Activated CD4-positive, alpha-beta T cell treated with anti-CD3 and anti-CD28 coated beads, Interleukin-2, amount 10 ng/mL, durations not matched to agents 7 days and 5 days (primary cell): ENCODE data around the gene MANEAL. TPM values are rescaled to one million over a fixed set of nuclear protein-coding genes. Genes with fewer than 3 reads are reported as not detected.
A peak's percentile ranks its signal among the peaks of the same experiment; 100 is the strongest.

Experiments used
- CTCF ChIA-PET: fragments of 350-600 bp; sonication (Branson Sonifier 250); formaldehyde crosslinking; loops from one replicate; lab custom pipeline; 2021; ENCODE audit warnings: antibody characterized with exemption; lab: Charles Lee
- POLR2A ChIA-PET: fragments of 350-600 bp; sonication (Branson Sonifier 250); formaldehyde crosslinking; loops from one replicate; lab custom pipeline; 2021; ENCODE audit warnings: antibody characterized with exemption; lab: Charles Lee
- DNase-seq: peaks from one replicate; pipeline ENCODE4 v3.0.0-alpha.2; 2020
- H3K27ac Mint-ChIP-seq: one replicate; pipeline ENCODE4 v1.8.0; 2021; ENCODE audit warnings: mild to moderate bottlenecking, moderate library complexity, mixed read lengths
- H3K27me3 Mint-ChIP-seq: one replicate; pipeline ENCODE4 v1.8.0; 2021; ENCODE audit warnings: mixed read lengths
- H3K36me3 Mint-ChIP-seq: one replicate; pipeline ENCODE4 v1.8.0; 2021; ENCODE audit warnings: low read depth, mixed read lengths
- H3K4me1 Mint-ChIP-seq: one replicate; pipeline ENCODE4 v1.8.0; 2021; ENCODE audit warnings: mixed read lengths
- H3K4me3 Mint-ChIP-seq: one replicate; pipeline ENCODE4 v1.8.0; 2021; ENCODE audit warnings: mild to moderate bottlenecking, moderate library complexity, mixed read lengths
- H3K9me3 Mint-ChIP-seq: one replicate; pipeline ENCODE4 v1.8.0; 2021; ENCODE audit warnings: mixed read lengths
- total RNA-seq, 2 experiments: library from RNA; stranded (reverse); gene quantifications; one replicate each; pipeline ENCODE4 v1.2.3, GENCODE V29; 2021

MANEAL gene
- total RNA-seq, 2 experiments from 2014 or later, result 1.3 to 1.5 TPM

GRCh38 chr1:37844536-37844935 lies 50.9 kb downstream of the MANEAL start:
- Mint-ChIP-seq H3K9me3 (no peaks in the 10 kb centered on the region), H3K27ac (no peak overlapping the region), H3K27me3 (no peaks in the 10 kb centered on the region), H3K4me3 (no peak overlapping the region), H3K36me3 (peaks cover 40% of the 10 kb centered on the region), H3K4me1 (peaks cover 35% of the 10 kb centered on the region)
- CTCF ChIA-PET, result interaction anchor here (1.1 to 1.3 kb wide), 2 partner anchors 15 to 22 kb away, joined by 3 to 4 read pairs; partner anchors contain the start of gene MTF1
- POLR2A ChIA-PET, result no interaction called here
- no peak for DNase-seq

DNA sequence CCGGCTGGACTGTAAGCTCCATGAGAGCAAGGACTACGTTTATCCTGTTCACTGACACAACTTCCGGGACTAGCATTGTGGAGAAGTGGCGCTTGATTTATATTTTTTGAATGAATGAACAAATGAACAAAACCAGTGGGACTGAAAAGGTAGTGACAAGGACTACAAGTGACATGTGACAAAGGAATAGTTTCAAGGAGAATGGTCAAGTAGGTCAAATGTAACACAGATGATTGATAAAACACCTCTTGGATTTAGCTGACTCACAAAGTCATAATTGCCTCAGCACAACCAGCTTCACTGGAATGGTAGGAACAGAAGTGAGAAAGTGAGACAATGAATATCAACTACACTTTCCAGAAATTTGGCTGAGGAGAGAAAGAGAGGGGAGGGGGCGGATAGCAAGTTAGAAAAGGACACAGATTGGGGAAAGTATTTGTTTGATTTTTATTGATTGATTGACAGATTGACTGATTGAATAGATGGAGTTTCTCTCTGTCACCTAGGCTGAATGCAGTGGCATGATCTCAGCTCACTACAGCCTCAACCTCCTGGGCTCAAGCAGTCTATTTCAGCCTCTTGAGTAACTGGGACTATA lies 51.5 kb downstream of the MANEAL start:
- H3K4me3 Mint-ChIP-seq, result no peak overlapping the region
- H3K27me3 Mint-ChIP-seq, result no peaks in the 10 kb centered on the region
- peaks cover 34% of the 10 kb centered on the region for H3K36me3 Mint-ChIP-seq
- H3K9me3 Mint-ChIP-seq, result no peaks in the 10 kb centered on the region
- DNase-seq, result no peak
- POLR2A ChIA-PET, result no interaction called here
- peaks cover 36% of the 10 kb centered on the region for H3K4me1 Mint-ChIP-seq
- H3K27ac Mint-ChIP-seq, result no peak overlapping the region
- CTCF ChIA-PET, result interaction anchor here (1.1 to 1.3 kb wide), 2 partner anchors 15 to 22 kb away, joined by 3 to 4 read pairs; partner anchors contain the start of gene MTF1

- Mint-ChIP-seq H3K9me3 (no peaks in the 10 kb centered on the region), H3K27me3 (no peaks in the 10 kb centered on the region), H3K4me3 (no peak overlapping the region), H3K36me3 (peaks cover 31% of the 10 kb centered on the region), H3K27ac (no peak overlapping the region), H3K4me1 (peaks cover 36% of the 10 kb centered on the region)
- DNase-seq, result no peak
- POLR2A ChIA-PET, result no interaction called here
- CTCF ChIA-PET, result interaction anchor here (0.6 kb wide), 1 partner anchor 46 kb away, joined by 5 read pairs; no protein-coding TSS in a partner anchor
Observed at GRCh38 chr1:37845786-37846185, 52.1 kb downstream of the MANEAL start.

GRCh38 chr1:37846647-37847339 lies 53.1 kb downstream of the MANEAL start:
- no peak for DNase-seq
- CTCF ChIA-PET, result interaction anchor here (1.0 to 2.0 kb wide), 2 partner anchors 13 to 30 kb away, joined by 3 to 8 read pairs; partner anchors contain the start of gene MTF1
- POLR2A ChIA-PET, result no interaction called here
- Mint-ChIP-seq H3K4me1 (peaks cover 36% of the 10 kb centered on the region), H3K9me3 (no peaks in the 10 kb centered on the region), H3K4me3 (peak overlapping the region; percentile 70), H3K27ac (peak overlapping the region; percentile 84), H3K27me3 (no peaks in the 10 kb centered on the region), H3K36me3 (peaks cover 27% of the 10 kb centered on the region)

- Mint-ChIP-seq H3K9me3 (no peaks in the 10 kb centered on the region), H3K4me3 (no peak overlapping the region), H3K27ac (no peak overlapping the region), H3K36me3 (peaks cover 36% of the 10 kb centered on the region), H3K4me1 (peaks cover 43% of the 10 kb centered on the region), H3K27me3 (no peaks in the 10 kb centered on the region)
- no peak for DNase-seq
- POLR2A ChIA-PET, result no interaction called here
- CTCF ChIA-PET, result interaction anchor here (0.6 kb wide), 1 partner anchor 107 kb away, joined by 3 read pairs; no protein-coding TSS in a partner anchor
Observed at GRCh38 chr1:37849480-37849879, 55.8 kb downstream of the MANEAL start.

DNA sequence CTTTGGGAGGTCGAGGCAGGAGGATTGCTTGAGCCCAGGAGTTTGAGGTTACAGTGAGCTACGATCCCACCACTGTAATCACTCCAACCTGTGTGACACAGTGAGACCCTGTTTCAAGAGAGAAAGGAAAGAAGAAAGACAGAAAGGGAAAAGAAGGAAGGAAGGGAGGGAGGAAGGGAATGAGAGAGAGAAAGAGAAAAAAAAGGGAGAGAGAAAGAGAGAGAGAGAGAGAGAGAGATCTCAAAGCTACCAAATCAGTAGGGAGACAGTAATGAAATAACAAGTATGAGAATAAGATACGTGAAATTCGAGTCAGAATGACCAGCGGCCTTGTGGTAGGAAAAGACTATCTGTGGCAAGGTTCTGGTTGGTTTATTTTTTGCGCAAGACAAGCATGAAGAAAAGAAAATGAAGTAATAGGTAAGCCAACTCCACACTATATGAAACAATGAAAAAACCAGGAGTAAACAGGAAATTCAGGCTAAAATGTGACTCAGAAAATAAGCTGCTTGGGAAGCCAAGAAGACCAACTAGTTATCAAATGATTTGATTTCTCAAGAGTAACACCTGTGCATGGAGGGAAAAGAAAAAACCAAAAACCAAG lies 56.8 kb downstream of the MANEAL start:
- H3K9me3 Mint-ChIP-seq, result no peaks in the 10 kb centered on the region

More for the DNA sequence above, 56.8 kb downstream of the MANEAL start:
- POLR2A ChIA-PET, result interaction anchor here (0.7 kb wide), 1 partner anchor 161 kb away, joined by 3 read pairs; no protein-coding TSS in a partner anchor
- Mint-ChIP-seq H3K36me3 (peaks cover 39% of the 10 kb centered on the region), H3K4me1 (peaks cover 45% of the 10 kb centered on the region), H3K4me3 (no peak overlapping the region), H3K27me3 (no peaks in the 10 kb centered on the region), H3K27ac (no peak overlapping the region)
- CTCF ChIA-PET, result interaction anchor here (0.8 to 2.0 kb wide), 5 partner anchors 9 to 168 kb away, joined by 3 to 12 read pairs (median 5); partner anchors contain the start of gene MTF1
- no peak for DNase-seq

Other genes starting within 250 kb of the MANEAL start
- 10 to 100 TPM; 27.0 to 27.6 TPM for gene SNIP1, start 239.6 kb upstream of the MANEAL start, total RNA-seq
- gene DNALI1, start 236.9 kb upstream of the MANEAL start, total RNA-seq, result under 1 TPM; 0.40 to 0.47 TPM
- gene GNL2, start 197.9 kb upstream of the MANEAL start, total RNA-seq, result 10 to 100 TPM; 51.4 to 58.1 TPM
- gene RSPO1, start 159.0 kb upstream of the MANEAL start, total RNA-seq, result not detected
- 10 to 100 TPM; 85.5 to 91.2 TPM for gene CDCA8, start 101.3 kb upstream of the MANEAL start, total RNA-seq
- gene EPHA10, start 28.7 kb upstream of the MANEAL start, total RNA-seq, result not detected
- gene C1orf122, start 13.9 kb downstream of the MANEAL start, total RNA-seq, result 10 to 100 TPM; 13.9 to 16.8 TPM
- gene YRDC, start 14.4 kb downstream of the MANEAL start, total RNA-seq, result 10 to 100 TPM; 12.0 to 13.8 TPM
- gene MTF1, start 65.7 kb downstream of the MANEAL start, total RNA-seq, result 10 to 100 TPM; 21.0 to 22.5 TPM
- 10 to 100 TPM; 31.5 to 33.8 TPM for gene INPP5B, start 153.2 kb downstream of the MANEAL start, total RNA-seq
- 100 to 1,000 TPM in 1 of 2 experiments, 10 to 100 TPM in 1; 80.9 to 110 TPM for gene SF3A3, start 196.2 kb downstream of the MANEAL start, total RNA-seq
- gene FHL3, start 211.7 kb downstream of the MANEAL start, total RNA-seq, result 1 to 10 TPM; 9.8 to 9.9 TPM
- 10 to 100 TPM; 33.0 to 34.8 TPM for gene UTP11, start 218.9 kb downstream of the MANEAL start, total RNA-seq